HG02642 (cell line): ENCODE results near the gene PRM2.

Experiments used
- ATAC-seq: cut with Tn5 transposase; IDR thresholded peaks from one replicate; pipeline ENCODE4 v1.9.1; 2021; ENCODE audit warnings: mild to moderate bottlenecking; ENCODE audit not compliant: unreplicated experiment, poor library complexity

Gene PRM2

GRCh38 chr16:11233727-11234376 is 42.4 kb downstream of the PRM2 start:
- ATAC-seq, result no peak

DNA sequence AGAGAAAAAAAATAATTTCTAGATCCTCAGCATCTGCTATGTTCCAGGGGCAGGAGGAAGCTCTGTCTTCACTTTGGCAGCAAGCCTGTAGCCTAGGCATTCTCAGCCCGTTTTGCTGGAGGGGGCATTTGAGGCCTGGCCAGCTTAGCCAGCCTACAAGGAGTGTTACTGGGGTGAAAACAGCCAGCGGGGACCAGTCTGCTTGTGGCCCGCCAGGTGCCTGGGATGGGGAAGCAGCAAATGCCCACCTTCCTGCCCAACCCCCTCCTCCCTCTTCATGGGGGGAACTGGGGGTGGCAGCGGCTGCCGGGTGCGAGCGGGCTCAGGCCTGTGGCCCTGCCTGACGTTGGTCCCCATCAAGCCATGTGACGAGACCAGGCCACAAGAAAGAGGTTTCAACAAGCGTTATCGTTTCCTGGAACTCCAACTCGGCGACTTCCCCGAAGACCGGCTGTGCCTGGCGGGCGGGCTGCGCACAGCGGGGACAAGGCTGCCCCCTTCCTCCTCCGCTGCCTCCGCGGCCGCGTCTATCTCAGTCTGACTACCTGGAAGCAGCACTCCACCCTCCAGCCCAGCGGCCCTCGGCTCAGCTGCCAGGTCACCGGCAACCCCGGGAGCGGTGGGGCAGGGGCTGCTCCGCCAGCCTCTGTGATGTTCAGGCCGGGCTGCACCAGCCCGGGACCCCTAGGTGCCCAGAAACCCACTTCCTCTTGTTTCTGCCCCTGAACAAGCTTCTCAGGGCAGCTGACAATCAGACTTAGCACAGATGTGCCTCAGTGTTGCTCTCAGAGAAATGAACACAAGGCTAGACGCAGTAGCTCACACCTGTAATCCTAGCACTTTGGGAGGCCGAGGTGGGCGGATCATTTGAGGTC is 43.2 kb downstream of the PRM2 start:
- ATAC-seq, result peak; percentile 57

- no peak for ATAC-seq
These were observed 43.9 kb downstream of the PRM2 start for GRCh38 chr16:11232302-11232851.

- no peak for ATAC-seq
These were observed 44.8 kb downstream of the PRM2 start for GRCh38 chr16:11231367-11231970.

GRCh38 chr16:11229906-11230305 is 46.4 kb downstream of the PRM2 start:
- ATAC-seq, result no peak

GRCh38 chr16:11229432-11229831 is 46.8 kb downstream of the PRM2 start:
- ATAC-seq, result no peak

- peak; percentile 4 for ATAC-seq
These were observed 50.4 kb downstream of the PRM2 start for GRCh38 chr16:11225677-11226549.
